HL-60 (cell line): ENCODE results near the gene LRRC30.

Experiments used
- CTCF ChIP-seq: IDR thresholded peaks from one replicate; pipeline ENCODE4 v1.5.1; 2011; ENCODE audit warnings: low read length, control low read depth, inconsistent platforms; ENCODE audit not compliant: insufficient read depth
- POLR2AphosphoS5 ChIP-seq: IDR thresholded peaks from 2 replicates; pipeline ENCODE4 v1.6.1; 2012; ENCODE audit warnings: low read depth

- no peak for TF ChIP-seq CTCF
- TF ChIP-seq POLR2AphosphoS5, result no peak
These were observed 25.9 kb downstream of the LRRC30 start for GRCh38 chr18:7256618-7257425.
